Measurements from ENCODE around the gene FAM163A. TPM values are rescaled to one million over a fixed set of nuclear protein-coding genes. Genes with fewer than 3 reads are reported as not detected.

Gene FAM163A
- total RNA-seq, 4 donors from 2014 or later: 0.16 TPM; not detected in 3

- H3K9me3 ChIP-seq: no peaks in the 10 kb centered on the region
- no peaks in the 10 kb centered on the region for H3K36me3 ChIP-seq
- intact Hi-C loops (cut with DNase I; ENCODE audit: low total_unique reads): no loop called here
Measured at GRCh38 chr1:179794669-179795068, 51.6 kb downstream of the FAM163A start.

GRCh38 chr1:179798213-179798863, 55.2 kb downstream of the FAM163A start:
- intact Hi-C loops (cut with DNase I; ENCODE audit: low total_unique reads): no loop called here
- no peak for TF ChIP-seq CTCF (IDR thresholded peaks at IDR 0.05 in 4 of 5, conservative IDR thresholded peaks at IDR 0.05 in 1 of 5)
- Histone ChIP-seq H3K27me3 (no peaks in the 10 kb centered on the region), H3K4me3 (no peak overlapping the region), H3K36me3 (no peaks in the 10 kb centered on the region), H3K4me1 (peaks cover 0 to 5% of the 10 kb centered on the region in 2 donors), H3K27ac (no peak overlapping the region), H3K9me3 (no peaks in the 10 kb centered on the region)
- ATAC-seq: no peak
- DNase-seq: no peak
- in situ Hi-C loops (cut with MboI; ENCODE audit: low sequenced_read_pairs in 4 of 4): no loop called here

More at GRCh38 chr1:179794669-179795068, 51.6 kb downstream of the FAM163A start:
- peaks cover 0 to 5% of the 10 kb centered on the region in 2 donors for H3K4me1 ChIP-seq
- H3K4me3 ChIP-seq: no peak overlapping the region
- DNase-seq (no peak), ATAC-seq (no peak)
- in situ Hi-C loops (cut with MboI; ENCODE audit: low sequenced_read_pairs in 4 of 4): no loop called here
- H3K27me3 ChIP-seq: no peaks in the 10 kb centered on the region
- H3K27ac ChIP-seq: no peak overlapping the region
- TF ChIP-seq POLR2A (IDR thresholded peaks at IDR 0.05) (no peak), CTCF (IDR thresholded peaks at IDR 0.05 in 4 of 5, conservative IDR thresholded peaks at IDR 0.05 in 1 of 5) (no peak)

GRCh38 chr1:179798864-179799516, 55.9 kb downstream of the FAM163A start:
- DNase-seq: no peak
- Histone ChIP-seq H3K9me3 (no peaks in the 10 kb centered on the region), H3K36me3 (no peaks in the 10 kb centered on the region), H3K4me3 (no peak overlapping the region), H3K4me1 (peaks cover 0 to 5% of the 10 kb centered on the region in 2 donors), H3K27me3 (no peaks in the 10 kb centered on the region), H3K27ac (peak overlapping the region in 1 of 4 donors; percentile 37)
- TF ChIP-seq CTCF (IDR thresholded peaks at IDR 0.05 in 4 of 5, conservative IDR thresholded peaks at IDR 0.05 in 1 of 5): no peak
- TF ChIP-seq POLR2A (IDR thresholded peaks at IDR 0.05): no peak
- peak; percentile 60 to 63 for ATAC-seq
- in situ Hi-C loops (cut with MboI; ENCODE audit: low sequenced_read_pairs in 4 of 4): no loop called here
- intact Hi-C loops (cut with DNase I; ENCODE audit: low total_unique reads): no loop called here

GRCh38 chr1:179800481-179800880, 57.4 kb downstream of the FAM163A start:
- Histone ChIP-seq H3K4me1 (peaks cover 0 to 5% of the 10 kb centered on the region in 2 donors), H3K27ac (no peak overlapping the region), H3K4me3 (no peak overlapping the region), H3K9me3 (no peaks in the 10 kb centered on the region), H3K36me3 (no peaks in the 10 kb centered on the region), H3K27me3 (no peaks in the 10 kb centered on the region)
- in situ Hi-C loops (cut with MboI; ENCODE audit: low sequenced_read_pairs in 4 of 4): loop anchor here in 3 of 4 donors (10.0 to 25.0 kb wide), 2 partner anchors 86 to 713 kb away; partner anchors contain the start of gene TOR3A (in 1 of the 3)
- no peak for DNase-seq
- ATAC-seq: no peak
- TF ChIP-seq CTCF (IDR thresholded peaks at IDR 0.05 in 4 of 5, conservative IDR thresholded peaks at IDR 0.05 in 1 of 5) (no peak), POLR2A (IDR thresholded peaks at IDR 0.05) (no peak)
- intact Hi-C loops (cut with DNase I; ENCODE audit: low total_unique reads): no loop called here
